PFSK-1 (cell line): ENCODE measurements around the gene NUCB1.

ENCODE experiments used
- FOXP2 ChIP-seq: optimal IDR thresholded peaks from 2 replicates; pipeline ENCODE3; 2011; ENCODE audit warnings: borderline replicate concordance, control low read depth, inconsistent platforms; ENCODE audit not compliant: insufficient read depth; ENCODE audit errors: extremely low read length, extremely low read depth
- POLR2AphosphoS5 ChIP-seq: IDR thresholded peaks from 2 replicates; pipeline ENCODE4 v1.6.1; 2012; ENCODE audit warnings: low read depth, mild to moderate bottlenecking, control low read depth, low read length, moderate library complexity
- REST ChIP-seq, 2 experiments: IDR thresholded peaks; 2 replicates each; pipeline versions ENCODE4 v1.6.1 to v1.8.0; 2011 to 2012; ENCODE audit warnings: low read depth in 2 of 2, low read length in 2 of 2, control low read depth in 1 of 2, inconsistent platforms in 1 of 2, mild to moderate bottlenecking in 1 of 2, moderate library complexity in 1 of 2; ENCODE audit not compliant: insufficient read depth in 1 of 2
- SIN3A ChIP-seq: IDR thresholded peaks from 2 replicates; pipeline ENCODE4 v1.6.1; 2012; ENCODE audit warnings: mild to moderate bottlenecking, low read length, moderate library complexity, borderline replicate concordance; ENCODE audit not compliant: insufficient read depth
- TAF1 ChIP-seq: IDR thresholded peaks from 2 replicates; pipeline ENCODE4 v1.6.1; 2012; ENCODE audit warnings: low read length, control low read depth, borderline replicate concordance; ENCODE audit not compliant: insufficient read depth

Gene NUCB1

GRCh38 chr19:48866692-48867091, 33.4 kb upstream of the NUCB1 start:
- TF ChIP-seq SIN3A (no peak), TAF1 (no peak), FOXP2 (no peak)

GRCh38 chr19:48867123-48867745, 32.9 kb upstream of the NUCB1 start:
- no peak for TF ChIP-seq REST (IDR thresholded peaks at IDR 0.05; ENCODE audit: insufficient read depth in 1 of 2, low read depth in 2 of 2, low read length in 2 of 2)
- TF ChIP-seq FOXP2 = no peak
- no peak for TF ChIP-seq POLR2AphosphoS5

- TF ChIP-seq POLR2AphosphoS5 (no peak), TAF1 (no peak), SIN3A (no peak), REST (IDR thresholded peaks at IDR 0.05; ENCODE audit: insufficient read depth in 1 of 2, low read depth in 2 of 2, low read length in 2 of 2) (no peak), FOXP2 (no peak)
Measured at GRCh38 chr19:48867746-48868113, 32.4 kb upstream of the NUCB1 start.

GRCh38 chr19:48868114-48868886, 31.8 kb upstream of the NUCB1 start, which contains the start of gene PLEKHA4:
Gene PLEKHA4, minus strand, starts transcription at chr19:48868617. Its CDS starts 997 bp downstream, at chr19:48867620.
- TF ChIP-seq REST (IDR thresholded peaks at IDR 0.05; ENCODE audit: insufficient read depth in 1 of 2, low read depth in 2 of 2, low read length in 2 of 2) = no peak
- no peak for TF ChIP-seq SIN3A
- peak; percentile 60; the same call in 1 of the 2 replicates for TF ChIP-seq POLR2AphosphoS5
- no peak for TF ChIP-seq FOXP2
- TF ChIP-seq TAF1 = 0 out of 2 replicates have a peak, but pooled peaks have one; percentile 55

GRCh38 chr19:48870048-48870447, 30.1 kb upstream of the NUCB1 start:
- TF ChIP-seq SIN3A (no peak), POLR2AphosphoS5 (no peak), FOXP2 (no peak), TAF1 (no peak), REST (IDR thresholded peaks at IDR 0.05; ENCODE audit: insufficient read depth in 1 of 2, low read depth in 2 of 2, low read length in 2 of 2) (no peak)
